ENCODE measurements around the gene SCLY. TPM values are rescaled to one million over a fixed set of nuclear protein-coding genes. Genes with fewer than 3 reads are reported as not detected.

The SCLY gene
- total RNA-seq, 1 experiment from 2014 or later: 8.7 TPM

- peak; percentile 6 for DNase-seq (ENCODE audit: low read depth)
Observed at GRCh38 chr2:238097988-238098871, 37.4 kb downstream of the SCLY start.

GRCh38 chr2:238098901-238099713 lies 38.3 kb downstream of the SCLY start:
- DNase-seq (ENCODE audit: low read depth): no peak

DNA sequence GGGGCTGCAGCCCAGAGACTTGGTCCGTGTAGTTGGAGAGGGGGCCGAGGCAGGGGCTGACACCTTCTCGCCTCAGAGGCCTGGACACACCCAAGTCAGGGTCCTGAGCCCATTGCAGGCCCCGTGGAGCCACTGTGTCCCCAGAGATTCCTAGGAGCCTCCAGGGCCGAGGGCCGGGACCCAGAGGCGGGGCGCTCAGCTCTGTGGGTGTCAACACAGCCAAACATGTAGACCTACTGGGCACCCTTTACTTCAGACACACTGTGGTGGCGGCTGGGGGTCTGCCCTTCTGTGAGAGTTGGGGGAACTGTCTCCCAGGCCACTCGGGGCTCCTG lies 38.9 kb downstream of the SCLY start:
- no peak for DNase-seq (ENCODE audit: low read depth)

GRCh38 chr2:238100049-238100820 lies 39.4 kb downstream of the SCLY start, which contains the start of gene ESPNL:
Gene ESPNL (plus strand): TSS chr2:238100340. CDS start chr2:238100420, 80 bp downstream.
- peak; percentile 16 for DNase-seq (ENCODE audit: low read depth)

DNA sequence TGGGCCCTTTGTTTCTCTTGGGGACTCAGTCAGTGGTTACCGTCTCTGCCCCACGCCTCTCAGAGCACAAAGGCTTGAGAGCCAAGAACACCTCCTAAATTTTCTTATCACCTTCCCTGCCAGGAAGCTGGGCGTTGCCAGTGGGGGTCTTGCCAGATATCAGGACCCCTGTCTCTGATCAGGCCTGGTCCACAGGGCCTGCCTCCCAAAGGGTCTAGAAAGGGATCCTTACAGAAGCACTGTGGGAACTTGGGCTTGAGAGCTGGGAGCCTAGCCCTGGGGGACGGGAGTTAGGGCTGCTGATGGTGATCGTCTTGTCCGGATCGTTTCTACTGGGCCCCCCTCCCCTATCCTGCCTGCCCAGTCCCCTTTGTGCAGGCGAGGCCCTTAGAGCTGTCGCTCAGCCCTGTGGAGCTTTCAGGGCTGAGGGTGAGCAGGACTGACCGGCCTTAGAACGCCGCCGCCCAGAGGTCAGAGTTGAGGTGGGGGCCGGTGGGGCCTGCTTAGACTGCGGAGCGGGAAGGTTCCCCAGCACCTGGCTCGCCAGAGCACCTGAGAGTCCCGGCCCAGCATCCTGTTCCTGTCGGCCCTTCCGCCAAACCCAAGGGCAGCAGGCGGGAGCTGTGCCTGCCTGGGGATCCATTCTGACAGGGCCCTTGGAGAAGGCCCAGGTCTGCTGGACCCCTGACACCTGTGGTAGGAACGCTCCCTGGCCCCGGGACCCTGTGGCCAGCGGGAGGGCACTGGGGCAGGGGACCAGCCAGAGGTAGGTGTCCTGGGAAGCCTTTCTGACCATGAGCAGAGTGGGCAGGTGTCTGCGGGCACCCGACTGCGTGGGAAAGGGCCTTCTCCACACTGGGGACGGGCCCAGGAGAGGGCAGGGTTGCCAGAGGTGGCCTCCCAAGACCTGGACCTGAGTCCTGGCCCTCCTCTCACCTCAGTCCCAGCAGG lies 40.3 kb downstream of the SCLY start:
- DNase-seq (ENCODE audit: low read depth): no peak

DNA sequence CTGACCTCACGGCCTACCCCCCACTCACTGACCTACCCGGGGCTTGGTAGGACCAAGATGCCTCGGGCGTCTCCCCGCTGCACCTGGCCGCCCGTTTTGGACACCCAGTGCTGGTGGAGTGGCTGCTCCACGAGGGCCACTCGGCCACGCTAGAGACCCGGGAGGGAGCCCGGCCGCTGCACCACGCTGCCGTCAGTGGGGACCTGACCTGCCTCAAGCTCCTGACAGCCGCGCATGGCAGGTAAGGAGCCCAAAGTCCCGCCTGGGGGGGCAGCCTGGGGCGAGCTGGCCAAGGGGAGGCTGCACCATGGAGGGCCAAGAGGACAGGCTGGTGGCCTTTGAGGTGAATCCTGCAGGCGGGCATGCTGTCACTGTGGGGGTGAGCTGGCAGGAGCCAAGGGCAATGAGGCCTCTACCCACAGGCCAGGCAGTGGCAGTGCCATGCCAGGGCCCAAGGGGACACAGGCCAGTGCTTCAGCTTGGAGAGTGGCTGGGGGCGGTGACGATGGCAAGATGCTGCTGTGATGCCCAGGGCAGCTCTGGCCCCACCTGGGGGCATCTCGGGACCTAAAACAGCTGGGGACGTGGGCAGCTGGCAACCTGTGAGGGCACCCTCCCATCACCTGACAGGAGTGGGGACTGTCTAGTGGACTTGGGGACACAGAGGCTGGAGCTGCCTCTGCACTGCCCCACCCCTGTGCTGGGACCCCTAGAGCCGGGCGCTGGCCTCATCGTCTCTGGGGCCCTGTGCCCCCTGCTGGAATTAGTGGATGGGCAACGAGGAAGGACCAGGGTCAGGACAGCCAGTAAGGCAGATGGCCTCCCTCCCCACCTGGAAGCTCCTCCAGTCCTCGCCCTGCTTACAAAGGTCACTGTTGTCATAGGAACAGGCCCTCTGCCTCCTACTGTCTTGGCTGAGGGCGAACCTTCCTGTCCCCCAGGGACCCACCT lies 41.4 kb downstream of the SCLY start:
- no peak for DNase-seq (ENCODE audit: low read depth)

DNA sequence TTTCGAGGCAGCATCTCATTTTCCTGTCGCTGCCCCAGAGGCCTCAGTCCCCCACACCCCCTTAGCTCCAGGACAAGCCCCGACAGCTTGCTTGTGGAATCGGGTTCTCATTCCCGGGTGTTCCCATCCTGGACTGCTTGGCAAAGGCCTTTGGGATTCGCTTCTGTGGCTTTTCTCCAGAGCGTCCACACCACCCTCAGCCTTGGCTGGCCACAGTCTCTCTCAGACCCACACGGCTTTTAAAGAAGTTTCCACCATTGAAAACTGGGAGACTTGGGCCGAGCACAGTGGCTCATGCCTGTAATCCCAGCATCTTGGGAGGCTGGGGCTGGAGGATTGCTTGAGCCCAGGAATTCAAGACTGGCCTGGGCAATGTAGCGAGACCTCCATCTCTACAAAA lies 42.1 kb downstream of the SCLY start:
- no peak for DNase-seq (ENCODE audit: low read depth)

DNA sequence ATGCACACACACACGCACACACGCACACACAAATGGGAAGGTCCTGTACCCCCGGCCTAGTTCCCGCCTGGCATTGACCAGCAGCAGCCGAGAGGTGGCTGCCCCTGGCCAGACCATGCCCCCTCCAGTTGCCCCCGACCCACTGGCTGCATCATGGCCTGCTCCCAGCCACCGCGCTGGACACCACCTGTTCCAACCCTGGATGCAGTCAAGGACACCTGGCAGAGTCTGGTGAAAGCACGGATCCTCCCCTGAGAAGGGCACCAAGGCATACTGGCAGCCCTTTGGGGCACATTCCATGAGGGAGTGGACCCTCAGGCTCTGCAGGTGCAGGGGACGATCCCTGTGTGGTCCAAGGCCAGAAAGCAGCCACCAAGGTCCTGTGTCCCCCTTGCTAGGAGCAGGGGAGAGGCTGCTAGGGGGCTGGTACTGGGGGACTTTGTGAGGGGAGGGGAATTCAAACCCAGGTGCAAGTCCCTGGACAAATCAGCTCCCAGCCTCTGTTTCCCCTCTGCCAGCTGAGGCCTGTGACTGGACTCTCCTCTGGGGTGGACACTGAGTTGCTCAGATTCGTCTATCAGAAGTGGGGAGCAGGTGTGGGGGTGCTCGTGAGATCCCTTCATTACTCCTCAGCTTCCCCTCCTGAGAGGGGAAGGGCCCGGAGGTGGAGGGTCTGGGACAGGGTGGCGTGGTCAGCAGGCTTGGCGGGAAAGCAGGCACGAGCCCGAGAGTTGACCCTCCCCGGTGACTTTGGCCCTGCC lies 42.8 kb downstream of the SCLY start:
- DNase-seq (ENCODE audit: low read depth): no peak

GRCh38 chr2:238104226-238104690 lies 43.5 kb downstream of the SCLY start:
- DNase-seq (ENCODE audit: low read depth): no peak

DNA sequence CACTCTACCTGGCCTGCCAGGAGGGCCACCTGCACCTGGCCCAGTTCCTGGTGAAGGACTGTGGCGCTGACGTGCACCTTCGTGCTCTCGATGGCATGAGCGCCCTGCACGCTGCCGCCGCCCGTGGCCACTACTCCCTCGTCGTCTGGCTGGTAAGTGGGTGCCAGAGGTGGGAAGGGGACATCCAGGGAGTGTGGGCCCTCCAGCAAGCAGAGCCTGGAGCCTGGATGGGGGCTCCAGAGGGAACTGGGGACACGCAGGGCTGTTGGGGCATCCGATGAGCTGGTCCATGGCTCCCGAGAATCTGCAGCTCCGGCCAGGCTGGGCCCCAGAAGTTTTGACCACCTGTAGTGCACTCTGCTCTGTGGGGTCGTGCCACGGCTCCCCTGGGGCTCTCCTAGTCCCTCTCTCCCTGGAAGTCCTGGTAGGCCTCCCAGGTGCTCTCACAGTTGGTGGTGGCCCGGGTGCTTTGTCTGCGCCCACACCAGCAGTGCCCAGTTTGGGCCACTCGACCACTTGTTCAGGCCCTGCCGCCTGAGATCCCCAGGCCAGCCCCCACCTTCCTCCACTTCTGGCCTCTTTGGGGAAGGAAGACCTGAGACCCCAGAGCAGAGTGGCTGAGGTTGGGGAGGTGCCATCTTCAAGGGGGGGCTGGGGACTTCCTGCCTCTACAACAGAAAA lies 44.0 kb downstream of the SCLY start:
- DNase-seq (ENCODE audit: low read depth): no peak

GRCh38 chr2:238105506-238106338 lies 44.9 kb downstream of the SCLY start:
- no peak for DNase-seq (ENCODE audit: low read depth)

DNA sequence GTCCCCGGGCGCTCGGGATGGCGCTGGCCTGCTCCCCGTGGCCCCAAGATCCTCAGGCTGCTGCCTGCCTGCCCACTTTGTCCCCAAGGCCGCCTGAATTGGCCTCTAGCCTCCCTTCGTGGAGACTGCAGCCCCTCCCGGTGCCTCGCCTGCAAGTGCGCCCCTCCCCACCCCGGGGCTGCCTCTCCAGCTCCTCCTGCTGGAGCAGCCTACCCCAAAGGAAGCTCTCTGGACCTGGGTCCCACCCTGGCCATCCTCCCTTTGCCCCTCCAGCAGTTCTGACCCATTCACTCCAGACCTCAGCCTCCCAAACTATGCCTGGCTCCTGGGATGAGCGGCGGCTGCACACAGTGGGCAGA lies 45.5 kb downstream of the SCLY start:
- DNase-seq (ENCODE audit: low read depth): no peak

GRCh38 chr2:238106698-238107524 lies 46.1 kb downstream of the SCLY start:
- peak; percentile 7 for DNase-seq (ENCODE audit: low read depth)

DNA sequence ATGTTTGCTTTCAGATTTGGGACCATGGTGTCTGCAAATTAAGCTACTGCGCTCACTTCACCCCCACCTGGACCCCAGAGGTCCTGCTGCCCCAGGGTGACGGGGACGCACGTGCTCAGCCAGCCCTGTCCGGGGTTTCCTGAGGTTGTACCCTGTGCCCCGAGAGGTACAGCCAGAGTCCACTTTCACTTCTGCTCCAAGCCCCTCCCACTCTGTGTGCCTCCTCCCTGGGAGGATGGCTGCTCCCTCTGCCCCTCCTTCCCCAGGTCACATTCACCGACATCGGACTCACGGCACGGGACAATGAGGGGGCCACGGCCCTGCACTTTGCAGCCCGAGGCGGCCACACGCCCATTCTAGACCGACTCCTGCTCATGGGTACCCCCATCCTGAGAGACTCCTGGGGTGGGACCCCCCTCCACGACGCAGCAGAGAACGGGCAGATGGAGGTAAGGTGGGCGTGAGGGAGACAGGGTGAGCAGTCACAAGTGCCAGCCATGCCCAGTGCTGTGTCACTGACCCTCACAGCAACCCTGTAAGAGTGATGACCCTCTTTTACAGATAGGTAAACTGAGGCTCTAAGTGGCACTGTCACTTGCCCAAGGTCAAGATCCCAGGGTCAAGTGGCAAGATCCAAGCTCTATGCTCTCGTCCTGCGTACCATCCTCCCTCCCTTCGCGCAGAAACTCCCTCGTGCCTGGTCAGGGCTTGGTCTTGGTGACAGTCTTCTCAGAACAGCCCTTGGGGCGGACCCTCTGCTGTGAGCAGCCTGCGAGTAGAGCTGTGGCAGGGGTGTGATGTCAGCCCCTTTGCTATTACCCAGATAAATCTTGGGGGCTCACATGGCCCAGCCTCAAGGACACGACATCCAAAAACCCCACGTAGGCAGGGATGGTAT lies 47.0 kb downstream of the SCLY start:
- DNase-seq (ENCODE audit: low read depth): no peak

- DNase-seq (ENCODE audit: low read depth): no peak
Observed at GRCh38 chr2:238108423-238109183, 47.8 kb downstream of the SCLY start.

Measured in M059J (cell line).